Measurements from ENCODE around the gene HHATL.

DNA sequence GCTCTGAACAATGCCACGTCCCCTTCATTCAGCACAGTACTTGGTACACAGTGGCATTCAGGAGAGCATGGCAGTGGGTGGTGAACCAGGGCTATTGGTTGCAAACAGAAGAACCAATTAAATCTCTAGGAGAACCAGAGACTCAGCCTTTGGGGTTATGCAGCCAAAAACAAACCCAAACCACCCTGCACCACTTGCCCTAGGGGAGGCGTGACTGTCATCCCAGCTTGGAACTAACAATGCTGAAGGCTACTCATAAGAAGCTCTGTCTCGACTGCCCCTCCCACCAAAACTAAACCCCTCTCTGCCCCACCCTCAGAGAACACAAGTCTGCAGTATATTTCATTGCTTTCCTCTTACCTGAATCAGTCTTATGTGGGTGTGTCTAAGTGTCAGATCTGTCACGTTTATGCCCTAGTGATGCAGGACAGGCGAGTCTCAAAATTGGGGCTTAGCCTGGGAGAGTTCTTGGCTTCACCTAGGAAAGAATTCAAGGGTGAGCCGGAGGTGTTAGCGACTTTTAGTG, 32.5 kb downstream of the HHATL start:
- TF ChIP-seq EZH2 (IDR thresholded peaks at IDR 0.05) (no peak), POLR2AphosphoS5 (IDR thresholded peaks at IDR 0.05; ENCODE audit: borderline replicate concordance, low read depth, low read length) (no peak)
